KMS-11 (cell line): ENCODE data around the gene ASCL5.

Source experiments
- H2AFZ ChIP-seq: fragments of 200-600 bp; sonication (generic); 2 replicates; pipeline ENCODE4 v1.6.1; 2016; ENCODE audit warnings: antibody characterized with exemption, mixed run types, low read depth
- H3K27ac ChIP-seq: fragments of 200-600 bp; sonication (generic); 2 replicates; pipeline ENCODE4 v1.6.1; 2016; ENCODE audit warnings: mild to moderate bottlenecking, mixed run types
- H3K27me3 ChIP-seq: fragments of 200-600 bp; sonication (generic); 2 replicates; pipeline ENCODE4 v1.6.1; 2017; ENCODE audit warnings: mild to moderate bottlenecking, low read depth, mixed run types, moderate library complexity; ENCODE audit not compliant: insufficient read depth
- H3K36me3 ChIP-seq: fragments of 200-600 bp; sonication (generic); 2 replicates; pipeline ENCODE4 v1.6.1; 2017; ENCODE audit warnings: mild to moderate bottlenecking, mixed run types; ENCODE audit not compliant: insufficient read depth
- H3K4me1 ChIP-seq: fragments of 200-600 bp; sonication (generic); 2 replicates; pipeline ENCODE4 v1.6.1; 2016; ENCODE audit warnings: mild to moderate bottlenecking, low read depth, mixed run types; ENCODE audit not compliant: poor library complexity, severe bottlenecking
- H3K4me2 ChIP-seq: fragments of 200-600 bp; sonication (generic); 2 replicates; pipeline ENCODE4 v1.7.0; 2016; ENCODE audit warnings: mild to moderate bottlenecking, mixed run types
- H3K4me3 ChIP-seq: fragments of 200-600 bp; sonication (generic); IDR thresholded peaks from 2 replicates; pipeline ENCODE4 v1.6.1; 2017; ENCODE audit warnings: low read depth, low read length, mixed read lengths; ENCODE audit not compliant: insufficient read depth
- H3K79me2 ChIP-seq: fragments of 200-600 bp; sonication (generic); 2 replicates; pipeline ENCODE4 v1.6.1; 2016; ENCODE audit warnings: low read depth, mixed run types; ENCODE audit not compliant: insufficient read depth
- H3K9ac ChIP-seq: fragments of 200-600 bp; sonication (generic); 2 replicates; pipeline ENCODE4 v1.6.1; 2016; ENCODE audit warnings: mild to moderate bottlenecking, mixed run types
- H4K20me1 ChIP-seq: fragments of 200-600 bp; sonication (generic); 2 replicates; pipeline ENCODE4 v1.6.1; 2016; ENCODE audit warnings: mild to moderate bottlenecking, mixed run types; ENCODE audit not compliant: insufficient read depth
- TF ChIP-seq, protein P1 (sequence below): fragments of 200-600 bp; sonication (generic); conservative IDR thresholded peaks from 2 replicates; pipeline ENCODE4 v1.6.1; 2017; ENCODE audit warnings: low read depth, mild to moderate bottlenecking, antibody characterized with exemption, low read length, moderate library complexity, mixed read lengths

ASCL5 gene

DNA sequence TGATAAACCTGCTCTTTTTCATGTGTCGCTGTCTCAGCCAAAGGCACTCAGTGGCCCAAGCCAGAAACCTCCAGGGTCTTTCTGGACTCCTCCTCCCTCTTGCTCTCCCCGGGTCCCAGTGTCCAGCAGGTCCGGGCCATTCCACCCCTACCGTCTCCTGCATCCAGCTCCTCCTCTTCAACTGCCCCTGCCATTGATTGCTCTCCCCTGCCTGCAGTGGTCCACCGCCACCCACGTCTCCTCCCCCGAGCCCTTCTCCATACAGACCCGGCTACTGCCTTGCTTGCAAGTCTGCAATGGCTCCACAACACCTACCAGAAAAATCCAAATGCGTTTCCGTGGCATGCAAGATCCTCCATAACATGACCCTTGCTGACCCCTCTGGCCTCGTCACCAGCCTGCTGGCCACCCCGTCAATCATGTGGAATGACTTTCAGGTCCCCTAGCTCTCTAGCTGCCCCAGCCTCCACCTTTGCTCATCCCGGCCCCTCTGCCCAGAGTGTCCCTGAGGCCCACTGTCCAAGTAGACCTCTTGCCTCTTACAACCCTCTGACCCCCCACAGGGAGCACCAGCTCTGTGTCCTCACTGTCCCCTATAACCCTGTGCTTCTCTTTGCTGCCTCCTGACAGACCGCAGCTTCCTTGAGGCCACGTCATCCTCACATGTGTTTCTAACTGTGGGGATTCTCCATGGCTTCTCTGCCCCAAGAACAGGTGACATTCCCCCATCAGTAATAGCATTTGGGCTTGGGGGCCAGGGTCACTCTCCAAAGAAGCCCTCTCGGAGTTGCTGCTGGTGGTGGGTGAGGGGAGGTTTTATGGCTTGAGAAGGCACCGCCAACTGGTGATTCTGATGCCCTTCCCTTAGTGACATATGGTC is 29.8 kb downstream of the ASCL5 start:
- TF ChIP-seq, protein P1, sequence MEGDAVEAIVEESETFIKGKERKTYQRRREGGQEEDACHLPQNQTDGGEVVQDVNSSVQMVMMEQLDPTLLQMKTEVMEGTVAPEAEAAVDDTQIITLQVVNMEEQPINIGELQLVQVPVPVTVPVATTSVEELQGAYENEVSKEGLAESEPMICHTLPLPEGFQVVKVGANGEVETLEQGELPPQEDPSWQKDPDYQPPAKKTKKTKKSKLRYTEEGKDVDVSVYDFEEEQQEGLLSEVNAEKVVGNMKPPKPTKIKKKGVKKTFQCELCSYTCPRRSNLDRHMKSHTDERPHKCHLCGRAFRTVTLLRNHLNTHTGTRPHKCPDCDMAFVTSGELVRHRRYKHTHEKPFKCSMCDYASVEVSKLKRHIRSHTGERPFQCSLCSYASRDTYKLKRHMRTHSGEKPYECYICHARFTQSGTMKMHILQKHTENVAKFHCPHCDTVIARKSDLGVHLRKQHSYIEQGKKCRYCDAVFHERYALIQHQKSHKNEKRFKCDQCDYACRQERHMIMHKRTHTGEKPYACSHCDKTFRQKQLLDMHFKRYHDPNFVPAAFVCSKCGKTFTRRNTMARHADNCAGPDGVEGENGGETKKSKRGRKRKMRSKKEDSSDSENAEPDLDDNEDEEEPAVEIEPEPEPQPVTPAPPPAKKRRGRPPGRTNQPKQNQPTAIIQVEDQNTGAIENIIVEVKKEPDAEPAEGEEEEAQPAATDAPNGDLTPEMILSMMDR, result no peak
- Histone ChIP-seq H3K27me3 (no peaks in the 10 kb centered on the region; the same call in 1 of the 2 replicates), H3K4me1 (no peaks in the 10 kb centered on the region), H3K4me2 (no peak overlapping the region), H3K4me3 (no peak overlapping the region), H3K36me3 (no peaks in the 10 kb centered on the region), H3K79me2 (no peaks in the 10 kb centered on the region), H3K9ac (no peak overlapping the region), H2AFZ (no peak overlapping the region), H3K27ac (no peak overlapping the region), H4K20me1 (no peaks in the 10 kb centered on the region)

DNA sequence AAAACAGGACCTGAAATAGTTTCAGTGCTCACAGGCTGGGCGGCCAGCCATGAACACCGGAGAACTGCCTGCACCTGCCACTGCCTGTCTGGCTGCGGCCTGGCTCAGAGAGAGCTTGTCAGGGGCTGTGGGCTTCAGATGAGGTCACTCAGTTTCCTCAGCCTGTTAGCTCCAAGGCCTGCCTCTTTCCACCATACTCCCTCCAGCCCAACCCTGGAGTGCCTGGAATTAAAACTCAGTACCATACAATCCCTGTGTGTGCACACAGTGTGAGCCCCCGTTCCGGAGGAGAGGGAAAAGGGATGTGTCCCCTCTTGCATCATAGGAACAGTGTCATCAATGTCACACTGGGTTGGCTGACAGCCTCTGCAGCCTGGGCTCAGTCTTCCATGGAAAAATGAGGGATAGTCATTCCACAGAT is 30.9 kb downstream of the ASCL5 start:
- Histone ChIP-seq H3K36me3 (no peaks in the 10 kb centered on the region), H4K20me1 (no peaks in the 10 kb centered on the region), H3K27me3 (no peaks in the 10 kb centered on the region; the same call in 1 of the 2 replicates), H2AFZ (no peak overlapping the region), H3K79me2 (no peaks in the 10 kb centered on the region), H3K9ac (no peak overlapping the region), H3K4me2 (no peak overlapping the region), H3K4me3 (no peak overlapping the region), H3K27ac (no peak overlapping the region), H3K4me1 (no peaks in the 10 kb centered on the region)
- TF ChIP-seq, protein P1, result no peak

DNA sequence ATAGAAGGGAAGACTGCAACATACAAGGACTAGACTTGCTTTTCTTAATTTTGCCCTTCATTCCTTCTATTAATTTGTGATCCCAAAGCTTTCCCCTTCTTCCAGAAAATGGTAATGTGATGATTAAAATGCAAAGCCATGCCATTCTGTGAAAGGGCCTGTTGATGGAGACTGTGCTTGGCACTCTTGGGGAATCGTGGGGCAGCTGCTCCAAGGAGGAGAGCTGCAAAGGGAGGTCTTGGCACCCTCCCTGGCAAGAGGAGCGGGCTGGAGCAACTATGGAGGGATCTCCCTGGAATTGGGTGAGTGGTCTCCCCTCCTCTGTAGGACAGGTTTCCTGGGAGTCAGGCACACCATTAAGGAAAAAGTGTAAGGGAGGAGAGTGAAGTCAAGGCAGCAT is 31.4 kb downstream of the ASCL5 start:
- no peak overlapping the region for H3K4me2 ChIP-seq
- no peak overlapping the region for H3K9ac ChIP-seq

DNA sequence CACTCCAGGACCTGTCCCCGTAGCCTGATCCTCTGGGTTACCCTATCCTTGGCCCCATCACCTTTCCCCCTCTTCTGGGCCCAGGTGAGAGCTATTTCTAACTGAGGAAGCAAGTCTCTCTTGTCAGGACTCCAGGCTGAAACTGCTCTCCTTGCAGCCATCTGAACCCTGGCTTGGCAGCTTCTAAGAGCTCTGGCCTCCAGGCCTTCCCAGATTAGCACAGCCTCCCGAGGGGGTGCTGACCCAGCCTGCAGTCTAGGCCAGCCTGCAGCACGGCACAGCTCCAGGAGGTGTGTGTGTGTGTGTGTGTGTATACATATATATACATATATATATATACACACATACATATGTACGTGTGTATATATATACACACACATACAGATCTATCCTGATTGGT is 32.2 kb downstream of the ASCL5 start:
- no peaks in the 10 kb centered on the region for H3K36me3 ChIP-seq
- TF ChIP-seq, protein P1, result no peak
- H3K4me2 ChIP-seq, result no peak overlapping the region
- no peak overlapping the region for H3K27ac ChIP-seq
- no peak overlapping the region for H3K9ac ChIP-seq
- H2AFZ ChIP-seq, result no peak overlapping the region
- H3K4me1 ChIP-seq, result no peaks in the 10 kb centered on the region
- H3K79me2 ChIP-seq, result no peaks in the 10 kb centered on the region
- H3K27me3 ChIP-seq, result no peaks in the 10 kb centered on the region; the same call in 1 of the 2 replicates
- no peak overlapping the region for H3K4me3 ChIP-seq
- no peaks in the 10 kb centered on the region for H4K20me1 ChIP-seq

More for the DNA sequence above, 31.4 kb downstream of the ASCL5 start:
- H3K27ac ChIP-seq, result no peak overlapping the region
- no peak overlapping the region for H3K4me3 ChIP-seq
- TF ChIP-seq, protein P1, result no peak
- no peaks in the 10 kb centered on the region; the same call in 1 of the 2 replicates for H3K27me3 ChIP-seq
- H4K20me1 ChIP-seq, result no peaks in the 10 kb centered on the region
- H3K4me1 ChIP-seq, result no peaks in the 10 kb centered on the region
- no peaks in the 10 kb centered on the region for H3K79me2 ChIP-seq
- no peaks in the 10 kb centered on the region for H3K36me3 ChIP-seq
- H2AFZ ChIP-seq, result no peak overlapping the region
